PFSK-1 (cell line): Measurements from ENCODE around the gene PARP15.

Source experiments
- POLR2AphosphoS5 ChIP-seq: IDR thresholded peaks from 2 replicates; pipeline ENCODE4 v1.6.1; 2012; ENCODE audit warnings: low read depth, mild to moderate bottlenecking, control low read depth, low read length, moderate library complexity
- TF ChIP-seq, protein P1 (sequence below), 2 experiments: IDR thresholded peaks; 2 replicates each; pipeline versions ENCODE4 v1.6.1 to v1.8.0; 2011 to 2012; ENCODE audit warnings: low read depth in 2 of 2, low read length in 2 of 2, control low read depth in 1 of 2, inconsistent platforms in 1 of 2, mild to moderate bottlenecking in 1 of 2, moderate library complexity in 1 of 2; ENCODE audit not compliant: insufficient read depth in 1 of 2

DNA sequence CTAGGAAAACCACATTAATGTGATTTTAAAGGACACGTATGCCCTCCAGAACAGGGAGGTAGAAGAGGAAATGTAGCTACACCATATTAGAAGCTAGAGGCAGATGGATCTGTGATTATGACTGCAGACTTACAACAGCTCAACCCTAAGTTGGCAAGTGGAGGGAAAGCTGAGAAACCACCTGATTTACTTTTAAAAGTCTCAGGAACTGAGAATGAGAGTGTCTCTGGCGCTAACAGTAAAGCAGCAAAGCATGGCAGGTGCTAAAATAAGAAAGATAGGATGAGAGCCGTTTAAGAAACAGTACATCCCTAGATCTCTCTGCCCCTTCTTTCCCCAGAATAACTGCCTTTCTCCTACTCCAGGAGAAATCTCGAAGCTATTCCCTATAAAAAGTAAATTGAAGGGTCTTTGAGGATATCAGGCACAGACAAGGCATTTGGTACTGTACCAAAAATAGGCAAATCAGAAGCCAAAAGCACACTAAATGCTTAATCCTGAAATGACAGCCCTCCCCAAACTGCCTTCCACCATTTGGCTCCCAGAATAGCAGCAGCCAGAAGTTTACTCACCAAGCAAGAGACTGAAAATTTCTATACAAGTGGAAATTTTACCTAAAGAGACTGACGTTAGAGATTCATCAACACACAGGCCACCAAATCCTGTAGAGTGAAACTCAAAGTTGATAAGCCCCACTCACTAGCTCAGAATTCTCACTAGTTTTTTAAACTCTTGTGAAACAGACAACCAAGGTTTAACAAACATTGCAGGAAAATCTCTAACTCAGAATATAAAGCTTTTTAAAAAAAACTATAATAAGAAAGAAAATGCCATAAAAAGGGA, 68.9 kb downstream of the PARP15 start:
- TF ChIP-seq, protein P1, sequence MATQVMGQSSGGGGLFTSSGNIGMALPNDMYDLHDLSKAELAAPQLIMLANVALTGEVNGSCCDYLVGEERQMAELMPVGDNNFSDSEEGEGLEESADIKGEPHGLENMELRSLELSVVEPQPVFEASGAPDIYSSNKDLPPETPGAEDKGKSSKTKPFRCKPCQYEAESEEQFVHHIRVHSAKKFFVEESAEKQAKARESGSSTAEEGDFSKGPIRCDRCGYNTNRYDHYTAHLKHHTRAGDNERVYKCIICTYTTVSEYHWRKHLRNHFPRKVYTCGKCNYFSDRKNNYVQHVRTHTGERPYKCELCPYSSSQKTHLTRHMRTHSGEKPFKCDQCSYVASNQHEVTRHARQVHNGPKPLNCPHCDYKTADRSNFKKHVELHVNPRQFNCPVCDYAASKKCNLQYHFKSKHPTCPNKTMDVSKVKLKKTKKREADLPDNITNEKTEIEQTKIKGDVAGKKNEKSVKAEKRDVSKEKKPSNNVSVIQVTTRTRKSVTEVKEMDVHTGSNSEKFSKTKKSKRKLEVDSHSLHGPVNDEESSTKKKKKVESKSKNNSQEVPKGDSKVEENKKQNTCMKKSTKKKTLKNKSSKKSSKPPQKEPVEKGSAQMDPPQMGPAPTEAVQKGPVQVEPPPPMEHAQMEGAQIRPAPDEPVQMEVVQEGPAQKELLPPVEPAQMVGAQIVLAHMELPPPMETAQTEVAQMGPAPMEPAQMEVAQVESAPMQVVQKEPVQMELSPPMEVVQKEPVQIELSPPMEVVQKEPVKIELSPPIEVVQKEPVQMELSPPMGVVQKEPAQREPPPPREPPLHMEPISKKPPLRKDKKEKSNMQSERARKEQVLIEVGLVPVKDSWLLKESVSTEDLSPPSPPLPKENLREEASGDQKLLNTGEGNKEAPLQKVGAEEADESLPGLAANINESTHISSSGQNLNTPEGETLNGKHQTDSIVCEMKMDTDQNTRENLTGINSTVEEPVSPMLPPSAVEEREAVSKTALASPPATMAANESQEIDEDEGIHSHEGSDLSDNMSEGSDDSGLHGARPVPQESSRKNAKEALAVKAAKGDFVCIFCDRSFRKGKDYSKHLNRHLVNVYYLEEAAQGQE (IDR thresholded peaks at IDR 0.05; ENCODE audit: insufficient read depth in 1 of 2, low read depth in 2 of 2, low read length in 2 of 2), result no peak
- no peak for TF ChIP-seq POLR2AphosphoS5
